ENCODE data around the gene SDHB.

GRCh38 chr1:17046334-17046657 is 7.5 kb downstream of the SDHB start:
- TF ChIP-seq JUND (IDR thresholded peaks at IDR 0.05) (no peak), CTCF (IDR thresholded peaks at IDR 0.05) (no peak), FOXJ3 (CRISPR knock-in tag; IDR thresholded peaks at IDR 0.05) (no peak), TEAD4 (IDR thresholded peaks at IDR 0.05; ENCODE audit: borderline replicate concordance, insufficient read depth) (no peak), RFX5 (IDR thresholded peaks at IDR 0.05; ENCODE audit: low read length) (no peak), EZH2phosphoT487 (IDR thresholded peaks at IDR 0.05; ENCODE audit: borderline replicate concordance, low read depth) (no peak), NRF1 (IDR thresholded peaks at IDR 0.05; ENCODE audit: low read depth, low read length) (no peak), FOXM1 (IDR thresholded peaks at IDR 0.05; ENCODE audit: low read depth) (no peak), CHD2 (IDR thresholded peaks at IDR 0.05; ENCODE audit: low read length, partially characterized antibody) (no peak), POLR2AphosphoS5 (IDR thresholded peaks at IDR 0.05; ENCODE audit: low read depth, low read length) (no peak), MAX (IDR thresholded peaks at IDR 0.05; ENCODE audit: low read depth) (no peak), YY1 (IDR thresholded peaks at IDR 0.05; ENCODE audit: low read depth) (no peak)
- TF ChIP-seq, protein P1, sequence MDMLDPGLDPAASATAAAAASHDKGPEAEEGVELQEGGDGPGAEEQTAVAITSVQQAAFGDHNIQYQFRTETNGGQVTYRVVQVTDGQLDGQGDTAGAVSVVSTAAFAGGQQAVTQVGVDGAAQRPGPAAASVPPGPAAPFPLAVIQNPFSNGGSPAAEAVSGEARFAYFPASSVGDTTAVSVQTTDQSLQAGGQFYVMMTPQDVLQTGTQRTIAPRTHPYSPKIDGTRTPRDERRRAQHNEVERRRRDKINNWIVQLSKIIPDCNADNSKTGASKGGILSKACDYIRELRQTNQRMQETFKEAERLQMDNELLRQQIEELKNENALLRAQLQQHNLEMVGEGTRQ (IDR thresholded peaks at IDR 0.05; ENCODE audit: borderline replicate concordance, low read depth, low read length) = no peak
